Epithelial cell of prostate (primary cell): ENCODE results near the gene UTP14C.
"Not testable (repeated sequence)": the region's sequence is repeated elsewhere in the genome, so short reads cannot be mapped to it uniquely, and the experiment has no call there.

Experiments used
- DNase-seq: peaks from one replicate; pipeline ENCODE4 v3.0.0-alpha.2; 2011; ENCODE audit warnings: low read depth, low spot score
- H3K27ac ChIP-seq: fragments of 450-650 bp; 2 replicates; pipeline ENCODE4 v1.5.1; 2017; ENCODE audit warnings: mild to moderate bottlenecking

UTP14C gene

DNA sequence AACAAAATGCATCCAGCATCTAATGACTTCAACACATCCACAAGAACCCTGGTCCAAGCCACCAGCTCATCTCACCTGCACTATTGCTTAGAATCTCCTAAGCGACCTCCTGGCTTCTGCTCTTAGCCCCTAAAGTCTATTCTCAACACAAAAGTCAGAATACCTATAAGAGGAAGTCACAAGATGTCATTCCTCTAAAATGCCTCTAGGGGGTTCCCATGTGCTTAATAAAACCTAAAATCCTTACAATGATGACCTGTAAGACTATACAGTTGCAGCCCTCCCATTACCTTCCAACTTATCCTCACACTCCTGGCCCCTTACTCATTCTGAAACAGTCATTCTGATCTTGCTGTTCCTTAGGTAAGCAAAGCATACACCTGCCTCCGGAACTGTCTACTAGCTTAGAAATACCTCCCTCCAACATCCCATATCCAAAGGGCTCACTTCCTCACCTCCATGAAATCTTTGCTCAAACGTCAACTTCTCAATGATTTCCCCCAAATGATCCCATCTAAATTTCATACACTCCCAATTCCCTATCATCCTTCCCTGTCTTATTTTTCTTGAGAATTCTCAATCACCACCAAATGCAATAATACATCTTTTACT, 23.3 kb upstream of the UTP14C start:
- no peak overlapping the region for H3K27ac ChIP-seq
- no peak for DNase-seq

DNA sequence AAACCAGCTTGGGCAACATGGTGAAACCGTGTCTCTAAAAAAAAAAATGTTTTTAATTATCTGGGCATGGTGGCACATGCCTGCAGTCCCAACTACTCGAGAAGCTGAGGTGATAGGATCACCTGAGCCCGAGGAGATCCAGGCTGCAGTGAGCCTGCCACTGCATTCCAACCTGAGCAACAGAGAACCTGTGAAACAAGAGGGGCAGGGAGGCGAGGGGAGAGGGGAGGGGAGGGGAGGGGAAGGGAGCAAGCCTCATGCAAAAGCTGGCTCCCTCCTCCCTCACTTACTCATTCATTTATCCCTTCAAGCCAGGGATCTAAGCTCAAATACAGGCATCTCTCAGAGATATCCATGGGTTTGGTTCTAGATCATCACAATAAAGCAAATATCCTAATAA, 22.1 kb upstream of the UTP14C start:
- no peak for DNase-seq

DNA sequence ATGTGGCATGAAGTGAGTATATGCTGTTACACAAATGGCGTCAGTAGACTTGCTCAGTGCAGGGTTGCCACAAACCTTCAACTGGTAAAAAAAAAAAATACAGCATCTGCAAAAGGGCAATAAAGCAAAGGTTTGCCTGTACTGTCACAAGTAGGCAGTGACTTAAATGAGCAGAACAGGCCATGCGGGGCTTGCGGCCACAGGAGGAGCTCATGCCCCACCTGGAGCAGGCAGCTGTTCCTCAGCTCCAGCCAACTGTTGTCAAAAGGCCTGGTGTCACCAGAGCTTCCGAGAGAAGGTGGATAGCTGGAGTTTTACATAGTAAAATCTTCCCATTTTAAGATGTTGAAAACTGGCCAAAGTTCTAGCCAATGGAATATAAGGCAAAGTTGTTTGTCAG, 20.9 kb upstream of the UTP14C start:
- no peak overlapping the region for H3K27ac ChIP-seq
- DNase-seq = no peak

More for the DNA sequence above, 22.1 kb upstream of the UTP14C start:
- no peak overlapping the region for H3K27ac ChIP-seq

DNA sequence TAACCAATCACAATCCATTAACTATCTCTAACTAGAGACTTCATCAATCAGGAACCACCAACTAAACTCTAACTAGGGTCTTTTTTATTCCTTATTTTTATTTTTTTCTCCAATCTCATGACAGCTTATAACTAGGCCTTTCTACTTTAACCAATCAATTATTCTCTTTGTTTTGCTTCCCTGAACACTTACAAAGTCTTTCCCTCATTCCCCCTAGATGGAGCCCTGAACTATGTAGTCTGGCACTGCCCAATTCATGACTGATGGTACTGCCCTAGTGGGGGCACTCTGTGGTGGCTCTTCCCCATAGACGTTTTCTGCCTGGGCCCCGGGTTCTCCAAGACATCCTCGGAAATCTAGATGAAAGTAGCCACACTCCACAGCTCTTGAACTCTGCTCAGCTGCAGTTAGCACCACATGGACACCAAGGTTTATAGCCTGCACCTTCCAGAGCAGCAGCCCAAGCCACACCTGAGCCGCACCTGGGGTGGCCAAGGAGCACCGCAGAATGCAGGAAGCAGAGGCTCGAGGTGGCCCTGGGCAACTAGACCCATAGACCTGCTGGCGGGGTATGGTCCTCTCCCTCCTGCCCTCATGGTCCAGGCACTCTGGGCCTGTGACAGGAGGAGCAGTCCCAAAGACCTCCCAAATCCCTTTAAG, 19.9 kb upstream of the UTP14C start:
- DNase-seq = no peak
- no peak overlapping the region for H3K27ac ChIP-seq

DNA sequence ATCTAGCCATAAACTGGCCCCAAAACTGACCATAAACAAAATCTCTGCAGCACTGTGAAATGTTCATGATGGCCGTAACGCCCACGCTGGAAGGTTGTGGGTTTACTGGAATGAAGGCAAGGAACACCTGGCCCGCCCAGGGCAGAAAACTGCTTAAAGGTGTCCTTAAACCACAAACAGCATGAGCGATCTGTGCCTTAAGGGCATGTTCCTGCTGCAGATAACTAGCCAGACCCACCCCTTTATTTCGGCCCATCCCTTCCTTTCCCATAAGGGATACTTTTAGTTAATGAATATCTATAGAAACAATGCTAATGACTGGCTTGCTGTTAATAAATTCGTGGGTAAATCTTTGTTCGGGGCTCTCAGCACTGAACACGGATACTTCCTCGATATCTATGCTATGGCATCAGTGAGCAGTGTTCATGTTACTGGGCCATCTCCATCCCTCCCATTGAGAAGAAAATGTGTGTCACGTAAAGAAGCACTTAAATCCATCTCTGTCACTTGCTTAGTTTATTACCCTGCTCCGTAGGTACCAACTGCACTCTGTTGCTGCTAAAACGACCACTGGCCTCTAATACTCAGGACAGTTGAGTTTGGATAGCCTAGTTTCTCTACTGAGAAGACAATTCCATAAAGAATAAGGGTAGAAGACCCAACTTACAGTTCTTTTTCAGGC, 18.5 kb upstream of the UTP14C start:
- DNase-seq = no peak
- H3K27ac ChIP-seq = no peak overlapping the region

DNA sequence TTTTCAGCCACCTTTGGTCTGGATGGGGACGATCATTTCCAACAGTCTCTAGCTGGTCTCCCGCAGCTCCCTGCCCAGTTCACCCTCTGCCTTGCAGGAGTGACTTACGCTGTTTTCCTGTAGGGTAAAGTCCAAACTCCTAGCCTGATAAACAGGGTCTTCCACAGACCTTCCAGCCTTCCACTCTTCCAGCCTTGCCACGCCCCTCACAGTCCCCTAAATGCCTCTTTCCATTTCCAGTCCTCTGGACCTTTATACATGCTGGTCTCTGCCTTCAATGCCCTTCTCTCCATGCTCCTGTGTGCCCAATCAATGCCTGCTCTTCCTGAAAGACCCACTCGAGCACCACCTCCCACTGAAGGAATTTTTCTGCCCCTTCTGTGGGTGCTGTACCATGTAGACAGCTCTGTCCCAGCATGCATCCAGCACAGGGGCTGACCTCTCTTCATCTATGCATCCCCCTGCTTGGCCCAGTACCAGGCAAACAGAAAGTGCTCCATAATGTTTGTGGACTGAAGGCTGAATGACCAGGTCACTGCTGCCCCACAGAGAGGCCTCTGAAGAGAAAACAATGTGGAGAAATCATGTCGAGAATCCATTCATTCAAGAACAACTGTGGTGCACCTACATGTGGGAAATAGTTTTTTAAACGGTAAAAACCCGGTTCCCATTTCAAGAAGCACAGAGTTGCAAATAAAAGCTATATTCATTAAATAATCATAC, 17.8 kb upstream of the UTP14C start:
- no peak overlapping the region for H3K27ac ChIP-seq
- no peak for DNase-seq

DNA sequence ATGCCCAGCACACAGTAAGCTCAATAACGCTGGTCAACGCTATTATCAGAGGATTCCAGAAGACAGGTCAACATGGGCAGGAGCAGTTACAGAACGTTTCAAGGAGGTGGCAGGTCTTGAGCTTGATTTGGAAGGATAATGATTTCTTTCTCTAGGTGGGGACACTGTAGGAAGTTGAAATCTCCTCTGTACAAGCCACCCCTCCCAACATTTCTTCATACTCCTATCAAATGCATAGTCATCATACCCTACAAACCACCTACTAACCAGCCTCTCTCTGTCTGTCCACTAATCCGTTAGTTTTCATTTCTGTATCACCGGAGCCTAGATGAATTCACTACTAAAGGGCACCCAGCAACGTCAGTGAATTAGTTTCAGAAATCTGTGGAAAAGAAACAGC, 14.5 kb upstream of the UTP14C start:
- no peak overlapping the region for H3K27ac ChIP-seq
- DNase-seq = no peak

DNA sequence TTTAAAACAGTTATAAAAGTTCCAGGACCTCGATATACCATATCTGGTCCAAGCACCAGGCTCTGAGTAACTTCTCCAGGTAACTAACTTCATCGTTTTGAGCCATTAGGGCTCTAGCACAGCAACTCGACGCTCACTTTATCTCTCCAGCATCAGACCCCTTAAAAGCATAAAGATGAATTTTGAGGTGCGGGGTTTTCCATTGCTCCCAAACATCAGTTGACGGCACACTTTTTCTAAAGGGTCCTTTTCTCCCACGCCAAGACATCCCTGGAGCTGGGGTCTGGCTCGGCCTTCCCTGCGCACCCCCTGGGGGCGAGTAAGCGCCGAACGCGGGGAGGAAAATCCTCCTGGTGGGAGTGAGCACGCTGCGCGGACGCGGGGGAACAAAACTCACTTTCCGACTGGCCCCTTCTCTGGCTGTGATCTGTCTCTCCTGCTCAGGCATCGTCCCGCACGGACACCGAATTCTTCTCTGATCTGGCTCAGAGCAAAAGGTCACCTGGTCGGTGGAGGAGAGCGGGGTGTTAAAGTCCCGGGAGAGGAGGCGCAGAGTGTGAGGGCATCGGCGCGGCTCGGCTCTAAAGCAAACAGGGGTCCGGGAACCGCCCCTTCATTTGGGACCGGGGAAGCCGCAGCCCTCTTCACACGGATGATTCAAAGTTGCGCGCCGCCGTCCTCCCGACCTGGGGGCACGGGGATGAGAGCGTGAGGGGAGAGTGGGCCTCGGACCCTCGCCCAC, 13.4 kb upstream of the UTP14C start, which contains the start of gene ATP7B:
TSS of gene ATP7B (minus strand) at position 561 of the 742 bp plus-strand sequence. CDS start at position 448, 113 bp downstream.
- no peak for DNase-seq

DNA sequence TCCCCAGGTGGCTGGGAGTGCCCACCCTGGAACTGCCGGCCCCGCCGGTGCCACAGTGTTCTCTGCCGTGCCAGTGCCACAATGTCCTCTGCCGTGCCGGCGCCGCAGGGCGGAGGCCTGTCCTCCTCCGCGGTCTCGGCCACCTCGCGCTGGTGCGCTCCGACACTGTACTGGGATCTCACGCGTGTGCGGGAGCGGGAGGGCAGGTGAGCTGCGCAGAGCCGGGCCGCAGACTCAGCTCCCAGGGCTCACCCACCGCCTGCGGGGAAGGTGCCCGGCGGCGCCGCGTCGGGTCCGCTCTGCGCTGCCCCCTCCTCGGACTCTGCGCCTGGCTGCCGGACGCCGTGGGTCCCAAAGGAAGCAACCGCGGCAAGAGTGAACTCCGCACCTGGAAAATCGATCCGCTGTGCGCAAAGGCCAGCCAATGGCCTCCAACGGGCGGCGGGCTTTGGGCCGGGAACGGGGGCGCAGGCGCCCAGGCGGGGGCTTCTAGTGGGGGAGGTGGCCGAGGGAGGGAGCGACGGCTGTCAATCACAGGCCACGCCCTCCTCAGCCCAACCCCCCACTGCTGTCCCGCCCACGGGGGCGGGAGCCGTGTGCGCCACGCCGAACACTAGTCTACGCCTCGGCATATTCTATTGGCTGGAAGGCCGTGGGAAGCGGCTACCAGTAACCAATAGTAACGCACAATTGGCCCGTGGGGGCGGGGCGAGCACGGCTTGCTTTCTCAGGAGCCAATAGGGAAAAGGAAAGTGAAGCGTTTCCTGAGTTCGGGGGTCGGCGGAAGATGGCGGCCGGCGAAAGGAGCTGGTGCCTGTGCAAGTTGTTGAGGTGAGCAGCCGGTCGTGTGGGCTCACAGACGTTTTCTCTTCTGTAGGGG, 12.6 kb upstream of the UTP14C start, which contains the start of gene ALG11:
TSS of gene ALG11 (plus strand) at position 767 of the 880 bp plus-strand sequence. CDS start at position 788, 21 bp downstream.
- H3K27ac ChIP-seq = no peak within 1 kb of the TSS
- DNase-seq = peak; percentile 88

More for the DNA sequence above, 13.4 kb upstream of the UTP14C start, which contains the start of gene ATP7B:
- H3K27ac ChIP-seq = no peak within 1 kb of the TSS

DNA sequence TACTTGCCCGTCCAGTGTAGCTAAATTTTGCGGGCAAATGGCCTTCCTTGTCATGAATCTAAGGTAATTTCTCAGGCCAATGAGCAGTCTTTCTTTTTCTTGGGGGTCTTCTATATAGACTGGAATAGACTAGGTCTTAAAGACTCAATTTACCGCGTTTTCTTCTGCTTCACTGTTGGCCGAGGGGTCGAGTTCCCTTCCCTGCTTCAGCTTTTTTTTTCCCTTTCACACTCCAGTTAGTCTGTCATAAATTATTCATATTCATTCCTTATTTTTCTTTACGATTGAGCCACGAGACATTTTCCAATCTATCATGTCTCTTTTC, 12.0 kb upstream of the UTP14C start:
- no peak for DNase-seq

DNA sequence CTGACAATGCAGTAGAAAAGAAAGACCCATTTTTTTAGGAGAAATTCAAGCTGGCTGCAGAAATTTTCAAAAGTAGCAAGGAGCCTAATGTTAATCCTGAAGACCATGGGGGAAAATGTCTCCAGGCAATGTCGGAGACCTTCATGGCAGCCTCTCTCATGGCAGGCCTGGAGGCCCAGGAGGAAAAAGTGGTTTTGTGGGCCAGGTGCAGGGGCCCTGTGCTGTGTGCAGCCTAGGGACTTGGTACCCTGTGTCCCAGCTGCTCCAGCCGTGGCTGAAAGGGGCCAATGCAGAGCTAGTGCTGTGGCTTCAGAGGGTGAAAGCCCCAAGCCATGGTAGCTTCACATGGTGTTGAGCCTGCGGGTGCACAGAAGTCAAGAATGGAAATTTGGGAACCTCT, 8.2 kb upstream of the UTP14C start:
- no peak overlapping the region for H3K27ac ChIP-seq
- no peak for DNase-seq

More for the DNA sequence above, 12.0 kb upstream of the UTP14C start:
- H3K27ac ChIP-seq = no peak overlapping the region

DNA sequence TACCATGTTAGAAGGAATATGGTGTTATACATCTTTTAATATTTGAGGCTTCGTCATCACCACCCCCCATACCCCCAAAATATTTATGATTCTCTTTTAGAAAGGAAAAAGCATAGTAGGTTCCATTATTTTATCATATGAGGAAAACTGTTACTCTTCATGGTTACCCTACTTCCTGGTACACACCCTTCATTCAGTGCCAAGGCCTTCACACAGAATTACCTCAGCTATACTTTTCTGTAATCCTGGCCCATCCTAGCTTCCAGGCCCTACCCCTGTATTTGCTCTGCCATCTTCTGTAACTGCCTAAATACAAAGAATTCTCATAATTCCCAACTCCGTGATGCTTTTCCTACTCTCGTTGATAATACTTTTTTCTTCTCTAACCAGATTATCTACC, 4.3 kb upstream of the UTP14C start:
- no peak overlapping the region for H3K27ac ChIP-seq
- DNase-seq = no peak

DNA sequence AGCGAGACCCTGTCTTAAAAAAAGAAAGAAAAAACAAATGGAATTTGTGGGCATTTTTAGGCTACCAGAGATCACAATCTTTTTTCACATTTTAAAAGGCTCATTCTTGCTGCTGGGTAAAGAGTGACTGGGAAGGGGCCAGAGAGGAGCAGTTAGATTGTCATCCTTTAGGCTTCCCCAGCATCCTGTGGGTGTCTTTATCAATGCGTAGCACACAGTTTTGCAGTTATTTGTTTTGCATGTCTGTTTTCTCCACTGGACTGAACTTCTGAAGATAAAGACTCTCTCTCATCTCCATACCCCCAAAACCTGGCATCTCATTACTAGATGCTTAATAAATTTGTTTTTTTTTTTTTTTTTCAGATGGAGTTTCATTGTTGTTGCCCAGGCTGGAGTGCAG, 2.1 kb upstream of the UTP14C start:
- H3K27ac ChIP-seq = no peak overlapping the region
- no peak for DNase-seq

DNA sequence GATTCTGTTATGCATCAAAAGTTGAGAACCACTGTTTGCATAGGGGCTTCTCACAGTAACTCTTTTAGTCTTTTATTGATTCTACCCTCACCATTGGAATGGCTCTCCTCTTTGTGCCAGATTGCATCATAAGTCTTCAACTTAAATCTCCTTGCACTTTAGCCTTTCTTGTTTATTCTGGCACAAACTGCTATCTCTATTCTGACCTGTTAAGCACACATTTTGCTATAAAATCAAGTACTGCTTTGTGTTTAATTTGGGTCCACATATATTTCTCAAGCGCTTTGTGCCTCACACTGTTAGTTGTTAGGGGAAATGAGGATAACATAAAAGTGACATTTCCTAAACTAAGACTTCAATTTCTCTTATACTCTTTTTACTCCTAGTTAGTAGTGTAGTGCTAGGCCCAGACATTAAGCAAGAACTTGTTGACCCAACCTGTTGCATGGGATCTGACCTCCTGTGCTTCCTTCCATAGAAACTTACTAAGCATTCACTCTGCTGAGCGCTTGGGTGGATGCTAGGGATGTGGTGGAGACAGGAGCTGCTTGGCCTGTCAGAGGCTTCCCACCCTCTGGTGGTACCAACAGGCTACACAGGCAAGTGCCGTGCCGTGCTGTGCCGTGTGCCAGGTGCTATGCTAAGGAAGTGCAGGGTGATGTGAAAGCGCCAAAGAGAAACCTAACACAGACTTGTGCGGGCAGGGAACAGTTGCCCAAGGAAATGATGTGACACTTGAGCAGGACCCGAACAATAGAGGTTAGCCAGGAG, 1.2 kb downstream of the UTP14C start:
- DNase-seq = no peak
- no peak overlapping the region for H3K27ac ChIP-seq

DNA sequence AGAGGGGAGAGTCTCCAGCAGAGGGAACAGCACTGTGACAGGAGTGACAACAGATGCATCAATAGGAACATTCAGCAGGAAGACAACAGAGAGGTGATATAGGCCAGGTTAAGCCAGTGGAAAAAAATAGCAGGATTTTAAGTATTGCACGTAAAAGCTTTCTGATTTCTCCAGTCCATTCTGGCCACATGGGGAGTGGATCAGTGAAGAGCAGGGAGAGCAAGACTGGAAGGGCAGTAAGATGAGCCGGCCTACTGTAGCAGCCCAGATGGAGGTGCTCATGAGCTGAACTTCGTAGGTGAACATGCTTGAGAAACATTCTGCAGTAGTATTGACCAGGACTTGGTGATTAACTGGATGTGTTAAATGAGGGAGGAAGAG, 1.7 kb downstream of the UTP14C start:
- DNase-seq = no peak
- no peak overlapping the region for H3K27ac ChIP-seq

DNA sequence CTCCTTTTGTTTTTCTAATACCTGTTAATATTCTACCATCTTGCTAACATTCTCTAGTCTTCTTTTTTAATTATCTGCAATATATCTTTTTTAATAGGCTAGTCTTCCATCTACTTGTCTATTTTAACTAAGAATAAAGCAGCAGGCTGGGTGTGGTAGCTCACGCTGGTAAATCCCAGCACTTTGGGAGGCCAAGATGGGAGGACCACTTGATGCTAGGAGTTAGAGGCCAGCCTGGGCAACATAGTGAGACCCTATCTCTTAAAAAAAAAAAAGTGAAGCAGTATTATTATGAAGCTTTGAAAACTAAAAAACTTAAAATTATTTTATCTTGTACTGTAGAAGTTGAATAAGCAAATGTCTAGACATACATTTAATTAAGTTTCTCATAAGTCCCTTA, 3.3 kb downstream of the UTP14C start:
- no peak for DNase-seq
- H3K27ac ChIP-seq = no peak overlapping the region

DNA sequence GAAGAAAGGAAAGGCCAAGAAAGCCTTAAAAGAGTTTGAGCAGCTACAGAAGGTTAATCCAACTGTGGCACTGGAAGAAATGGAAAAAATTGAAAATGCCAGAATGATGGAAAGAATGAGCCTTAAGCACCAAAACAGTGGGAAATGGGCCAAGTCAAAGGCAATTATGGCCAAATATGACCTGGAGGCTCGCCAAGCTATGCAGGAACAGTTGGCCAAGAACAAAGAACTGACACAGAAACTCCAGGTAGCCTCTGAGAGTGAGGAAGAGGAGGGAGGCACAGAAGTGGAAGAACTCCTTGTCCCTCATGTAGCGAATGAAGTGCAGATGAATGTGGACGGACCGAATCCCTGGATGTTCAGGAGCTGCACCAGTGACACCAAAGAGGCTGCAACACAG, 5.1 kb downstream of the UTP14C start:
- no peak overlapping the region for H3K27ac ChIP-seq
- no peak for DNase-seq

DNA sequence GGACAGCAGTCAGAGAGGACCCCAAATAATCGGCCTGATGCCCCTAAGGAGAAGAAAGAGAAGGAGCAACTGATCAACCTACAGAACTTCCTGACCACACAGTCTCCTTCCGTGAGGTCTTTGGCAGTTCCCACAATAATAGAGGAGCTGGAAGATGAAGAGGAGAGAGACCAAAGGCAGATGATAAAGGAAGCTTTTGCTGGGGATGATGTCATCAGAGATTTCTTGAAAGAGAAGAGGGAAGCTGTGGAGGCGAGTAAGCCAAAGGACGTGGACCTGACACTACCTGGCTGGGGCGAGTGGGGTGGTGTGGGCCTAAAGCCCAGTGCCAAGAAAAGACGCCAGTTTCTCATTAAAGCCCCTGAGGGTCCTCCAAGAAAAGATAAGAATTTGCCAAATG, 5.9 kb downstream of the UTP14C start:
- DNase-seq, H3K27ac ChIP-seq: not testable (repeated sequence)

DNA sequence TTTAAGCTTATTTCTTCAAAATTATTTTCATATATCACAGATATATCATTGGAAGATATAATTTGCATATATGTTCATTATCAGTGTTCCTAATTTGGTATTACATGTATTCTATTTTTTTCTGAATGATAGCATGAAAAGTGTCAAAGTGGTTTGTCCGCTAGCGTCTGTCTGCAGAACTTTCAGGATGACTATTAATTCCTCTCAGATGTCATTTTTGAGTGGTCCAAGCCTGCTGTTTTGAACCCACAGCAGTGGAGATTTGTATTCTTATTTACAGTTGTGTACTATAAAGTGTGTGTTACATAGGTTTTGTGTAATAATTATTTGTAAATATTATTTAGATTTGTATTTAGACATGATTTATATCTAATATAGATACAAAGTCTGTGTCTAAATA, 8.5 kb downstream of the UTP14C start:
- no peak overlapping the region for H3K27ac ChIP-seq
- DNase-seq = no peak
